ENCODE data around the gene GPC2.

GRCh38 chr7:100148559-100149328 is 28.4 kb downstream of the GPC2 start, which contains the start of gene LAMTOR4:
- TF ChIP-seq CREB1 (IDR thresholded peaks at IDR 0.05; ENCODE audit: low read depth) = peak; percentile 44; the same call in 1 of the 2 replicates
- no peak for TF ChIP-seq EP300 (IDR thresholded peaks at IDR 0.05; ENCODE audit: borderline replicate concordance)
- peak; percentile 96 for TF ChIP-seq USF1 (IDR thresholded peaks at IDR 0.05)
- TF ChIP-seq EGR1 (IDR thresholded peaks at IDR 0.05) = no peak
- peak; percentile 65 for TF ChIP-seq TAF1 (IDR thresholded peaks at IDR 0.05; ENCODE audit: low read depth)
- TF ChIP-seq REST (IDR thresholded peaks at IDR 0.05; ENCODE audit: low read depth) = no peak
- no peak for TF ChIP-seq NFIC (IDR thresholded peaks at IDR 0.05)
- TF ChIP-seq MAX (IDR thresholded peaks at IDR 0.05) = peak; percentile 72
- TF ChIP-seq RAD21 (IDR thresholded peaks at IDR 0.05; ENCODE audit: low read depth) = no peak
- TF ChIP-seq FOXM1 (IDR thresholded peaks at IDR 0.05; ENCODE audit: borderline replicate concordance, low read depth) = no peak
- TF ChIP-seq CEBPB (IDR thresholded peaks at IDR 0.05) = peak; percentile 42; the same call in 1 of the 2 replicates

Measured in Ishikawa (cell line).